ENCODE results near the gene ESPNL. TPM values are rescaled to one million over a fixed set of nuclear protein-coding genes. Genes with fewer than 3 reads are reported as not detected.

ESPNL gene
- total and polyA plus RNA-seq, 9 of the 15 experiments (the other 6 are each of a cell fraction or from before 2014, with no cell fraction given), result 0.03 to 0.09 (median 0.05) TPM; not detected in 3

GRCh38 chr2:238151205-238151604 lies 51.1 kb downstream of the ESPNL start:
- WGBS (ENCODE audit: insufficient coverage, low coverage, missing lambda C conversion rate), result 38% methylated on average over 3 of the region's 13 CpGs
- in situ Hi-C loops (cut with MboI), result no loop called here
- Histone ChIP-seq H4K20me1 (replicated peaks; ENCODE audit: control insufficient read depth, insufficient read depth, low read length) (no peaks in the 10 kb centered on the region), H3K9me1 (ENCODE audit: control insufficient read depth, insufficient read depth, low read length) (no peaks in the 10 kb centered on the region), H3K9me3 (replicated peaks; ENCODE audit: control insufficient read depth, insufficient read depth, low read depth, low read length) (no peaks in the 10 kb centered on the region), H3K27ac (ENCODE audit: extremely low read depth, low read depth, low read length) (no peak overlapping the region), H3K27me3 (ENCODE audit: control insufficient read depth in 2 of 2, insufficient read depth in 2 of 2, low read length in 2 of 2) (no peaks in the 10 kb centered on the region), H3K36me3 (ENCODE audit: control insufficient read depth, insufficient read depth, low read length) (no peaks in the 10 kb centered on the region), H3K4me2 (ENCODE audit: insufficient read depth, low read length) (no peak overlapping the region), H3K79me2 (ENCODE audit: control insufficient read depth, insufficient read depth, low read length) (no peaks in the 10 kb centered on the region), H3K9ac (ENCODE audit: insufficient read depth in 1 of 2, low read depth in 2 of 2, low read length in 2 of 2) (no peak overlapping the region), H3K4me1 (replicated peaks in 1 of 2; ENCODE audit: control insufficient read depth in 2 of 2, insufficient read depth in 2 of 2, low read length in 2 of 2) (peaks cover 0 to 38% of the 10 kb centered on the region in 2 experiments; a peak in 4 of 5 replicates), H3K4me3 (no peak overlapping the region), H2AFZ (ENCODE audit: low read depth, low read length) (no peak overlapping the region)
- ChIA-PET POLR2A (interaction anchor here (0.6 kb wide), 1 partner anchor 86 kb away, joined by 3 read pairs; no protein-coding TSS in a partner anchor), CTCF (ENCODE audit: low intra/inter-chr PET ratio) (no interaction called here)
- no peak for FAIRE-seq
- BruUV-seq (replicated peaks), result no TSS peak
- no peak for DNase-seq (ENCODE audit: extremely low read depth in 1 of 4, low spot score in 3 of 4)
- intact Hi-C loops (cut with micrococcal nuclease), result no loop called here
- no peak for ATAC-seq
- no peak for TF ChIP-seq ZNF140 (CRISPR knock-in tag; IDR thresholded peaks at IDR 0.05)
- TF ChIP-seq CTCF (IDR thresholded peaks at IDR 0.05 in 2 of 3, conservative IDR thresholded peaks at IDR 0.05 in 1 of 3; ENCODE audit: insufficient read depth in 2 of 3, low read depth in 1 of 3, low read length in 3 of 3), result no peak
- no peak for TF ChIP-seq NFXL1 (CRISPR knock-in tag; IDR thresholded peaks at IDR 0.05)
- TF ChIP-seq NR1H2 (CRISPR knock-in tag; IDR thresholded peaks at IDR 0.05), result no peak
- TF ChIP-seq RNF2 (IDR thresholded peaks at IDR 0.05), result no peak
- TF ChIP-seq NR0B1 (IDR thresholded peaks at IDR 0.05; ENCODE audit: partially characterized antibody), result no peak
- TF ChIP-seq ZNF507 (tag; conservative IDR thresholded peaks at IDR 0.05), result no peak
- no peak for TF ChIP-seq DACH1 (IDR thresholded peaks at IDR 0.05; ENCODE audit: partially characterized antibody)
- TF ChIP-seq MCM2 (IDR thresholded peaks at IDR 0.05; ENCODE audit: low read depth), result no peak
- TF ChIP-seq RFX7 (CRISPR knock-in tag; IDR thresholded peaks at IDR 0.05), result no peak
- no peak for TF ChIP-seq ILF3 (IDR thresholded peaks at IDR 0.05; ENCODE audit: borderline replicate concordance)
- no peak for TF ChIP-seq ZNF197 (CRISPR knock-in tag; IDR thresholded peaks at IDR 0.05; ENCODE audit: low read depth)
- no peak for TF ChIP-seq BCLAF1 (IDR thresholded peaks at IDR 0.05; ENCODE audit: borderline replicate concordance in 1 of 2, control insufficient read depth in 1 of 2, low read depth in 2 of 2, low read length in 1 of 2)
- TF ChIP-seq EWSR1 (IDR thresholded peaks at IDR 0.05; ENCODE audit: borderline replicate concordance, low read depth, partially characterized antibody), result no peak
- TF ChIP-seq SAP30 (IDR thresholded peaks at IDR 0.05; ENCODE audit: borderline replicate concordance, insufficient read depth, low read depth, low read length, poor library complexity, severe bottlenecking), result no peak
- no peak for TF ChIP-seq SP1 (CRISPR knock-in tag; IDR thresholded peaks at IDR 0.05)
- TF ChIP-seq TCF15 (CRISPR knock-in tag; IDR thresholded peaks at IDR 0.05), result no peak
